Heart left ventricle (tissue), 13 donors: ENCODE data around the gene CDH24.

Experiments used
- POLR2A ChIP-seq, 2 donors: fragments of 450-650 bp; IDR thresholded peaks; one replicate each; pipeline ENCODE4 v1.6.1; 2017; ENCODE audit warnings: antibody characterized with exemption in 2 of 2, mild to moderate bottlenecking in 2 of 2, moderate library complexity in 2 of 2
- TF ChIP-seq, protein P1 (sequence below), 12 donors: fragments of 200-600 bp; sonication (generic) in 4 of 12; IDR thresholded peaks; one replicate each; pipeline versions ENCODE4 v1.5.0 to v1.8.0; 2018 to 2022; ENCODE audit warnings: antibody characterized with exemption in 12 of 12, mild to moderate bottlenecking in 5 of 12
- donor health status: ischemic (EF 13 %, LVEDD 7.1; RV severe dilation, severe dysfunction).
- donor health status: DM: no; HTN: yes; CAD: no.
- donor health status: DM: no; HTN: no; CAD: no.
- donor health status: ischemic (EF 25% LVEDD 6.9; RV normal size, moderate dysfunction).
- donor health status: ischemic (EF 25% LVEDD 5.7; RV mildly dilated, moderate dysfunction).
- donor health status: ischemic (EF 35%, LVEDD 5.7; RV mildly dilated, moderate dysfunction).
- donor health status: nonischemic (EF 11% LVEDD 7.7; RV severe dilation, severe dysfunction).
- donor health status: DM: yes; HTN: yes; CAD: no.
- donor health status: PGD.
- donor health status: ischemic (EF 29% LVEDD 5.4; RV normal size, mild dysfunction).
- donor health status: nonischemic (EF 23%, LVEDD 6.1; RV moderate dilation, normal function).

DNA sequence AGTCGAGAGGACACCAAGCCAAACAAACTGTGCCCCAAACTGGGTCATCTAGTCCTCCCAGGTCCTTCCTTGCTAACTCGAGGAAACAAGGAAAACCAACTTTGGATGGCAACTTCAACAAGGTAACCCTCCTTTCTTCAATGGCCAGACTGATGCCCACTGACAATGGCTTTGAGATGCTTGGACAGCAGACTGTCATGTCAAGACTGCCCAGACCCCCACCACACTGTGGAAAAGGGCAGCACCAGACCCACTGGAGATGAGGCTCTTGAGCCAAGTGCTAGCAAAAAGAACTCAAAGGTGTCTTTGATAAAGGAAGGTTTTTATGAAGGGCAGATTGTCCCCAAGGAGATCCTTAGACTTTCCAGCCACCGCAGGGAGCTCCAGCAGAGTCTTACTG is 9.0 kb upstream of the CDH24 start:
- TF ChIP-seq, protein P1, sequence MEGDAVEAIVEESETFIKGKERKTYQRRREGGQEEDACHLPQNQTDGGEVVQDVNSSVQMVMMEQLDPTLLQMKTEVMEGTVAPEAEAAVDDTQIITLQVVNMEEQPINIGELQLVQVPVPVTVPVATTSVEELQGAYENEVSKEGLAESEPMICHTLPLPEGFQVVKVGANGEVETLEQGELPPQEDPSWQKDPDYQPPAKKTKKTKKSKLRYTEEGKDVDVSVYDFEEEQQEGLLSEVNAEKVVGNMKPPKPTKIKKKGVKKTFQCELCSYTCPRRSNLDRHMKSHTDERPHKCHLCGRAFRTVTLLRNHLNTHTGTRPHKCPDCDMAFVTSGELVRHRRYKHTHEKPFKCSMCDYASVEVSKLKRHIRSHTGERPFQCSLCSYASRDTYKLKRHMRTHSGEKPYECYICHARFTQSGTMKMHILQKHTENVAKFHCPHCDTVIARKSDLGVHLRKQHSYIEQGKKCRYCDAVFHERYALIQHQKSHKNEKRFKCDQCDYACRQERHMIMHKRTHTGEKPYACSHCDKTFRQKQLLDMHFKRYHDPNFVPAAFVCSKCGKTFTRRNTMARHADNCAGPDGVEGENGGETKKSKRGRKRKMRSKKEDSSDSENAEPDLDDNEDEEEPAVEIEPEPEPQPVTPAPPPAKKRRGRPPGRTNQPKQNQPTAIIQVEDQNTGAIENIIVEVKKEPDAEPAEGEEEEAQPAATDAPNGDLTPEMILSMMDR (IDR thresholded peaks at IDR 0.05): no peak
- TF ChIP-seq POLR2A (IDR thresholded peaks at IDR 0.05): no peak
